Cardiac fibroblast (primary cell): ENCODE measurements around the gene SPATA13.
"Not testable (repeated sequence)": the region's sequence is repeated elsewhere in the genome, so short reads cannot be mapped to it uniquely, and the experiment has no call there.

Experiments used
- DNase-seq, 2 donors: peaks; one replicate each; pipeline versions ENCODE4 v3.0.0 to v3.0.0-alpha.2; 2010; ENCODE audit warnings: low read depth in 2 of 2
- H3K4me3 ChIP-seq, 2 donors: replicated peaks in 1 of 2; 1 replicate in 1 of 2; 2 replicates in 1 of 2; pipeline ENCODE4 v1.5.1; 2011; ENCODE audit warnings: low read depth in 2 of 2, low read length in 2 of 2, mild to moderate bottlenecking in 2 of 2, moderate library complexity in 1 of 2
- TF ChIP-seq, protein P1 (sequence below): IDR thresholded peaks from one replicate; pipeline ENCODE4 v1.5.1; 2011; ENCODE audit warnings: low read depth, mild to moderate bottlenecking, low read length, inconsistent platforms

SPATA13 gene

GRCh38 chr13:24160458-24161009 lies at the start of gene SPATA13:
Gene SPATA13 (plus strand): TSS chr13:24160720. CDS start chr13:24222930, 62,210 bp downstream.
- TF ChIP-seq, protein P1, sequence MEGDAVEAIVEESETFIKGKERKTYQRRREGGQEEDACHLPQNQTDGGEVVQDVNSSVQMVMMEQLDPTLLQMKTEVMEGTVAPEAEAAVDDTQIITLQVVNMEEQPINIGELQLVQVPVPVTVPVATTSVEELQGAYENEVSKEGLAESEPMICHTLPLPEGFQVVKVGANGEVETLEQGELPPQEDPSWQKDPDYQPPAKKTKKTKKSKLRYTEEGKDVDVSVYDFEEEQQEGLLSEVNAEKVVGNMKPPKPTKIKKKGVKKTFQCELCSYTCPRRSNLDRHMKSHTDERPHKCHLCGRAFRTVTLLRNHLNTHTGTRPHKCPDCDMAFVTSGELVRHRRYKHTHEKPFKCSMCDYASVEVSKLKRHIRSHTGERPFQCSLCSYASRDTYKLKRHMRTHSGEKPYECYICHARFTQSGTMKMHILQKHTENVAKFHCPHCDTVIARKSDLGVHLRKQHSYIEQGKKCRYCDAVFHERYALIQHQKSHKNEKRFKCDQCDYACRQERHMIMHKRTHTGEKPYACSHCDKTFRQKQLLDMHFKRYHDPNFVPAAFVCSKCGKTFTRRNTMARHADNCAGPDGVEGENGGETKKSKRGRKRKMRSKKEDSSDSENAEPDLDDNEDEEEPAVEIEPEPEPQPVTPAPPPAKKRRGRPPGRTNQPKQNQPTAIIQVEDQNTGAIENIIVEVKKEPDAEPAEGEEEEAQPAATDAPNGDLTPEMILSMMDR, result no peak
- H3K4me3 ChIP-seq, result peak within 1 kb of the TSS; percentile 76 to 88
- peak; percentile 87 to 92 for DNase-seq

DNA sequence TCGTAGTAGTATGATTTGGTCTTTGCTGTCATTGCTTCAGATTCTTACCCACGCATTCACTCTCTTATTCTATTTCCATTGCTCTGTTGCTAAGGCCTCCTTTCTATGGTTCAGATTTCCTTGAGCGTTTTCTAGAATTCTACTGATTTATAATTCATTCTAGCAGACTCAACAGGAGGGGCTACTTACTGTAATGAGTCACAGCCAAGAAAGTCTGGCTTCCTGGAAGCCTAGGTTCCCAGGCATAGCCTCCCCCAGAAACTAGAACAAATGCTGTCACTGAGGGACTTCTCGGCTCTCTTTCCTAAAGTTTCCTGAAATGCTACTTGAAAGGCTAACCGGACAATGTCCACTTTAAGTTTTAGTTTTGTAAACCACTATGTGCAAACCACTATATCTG lies 47.7 kb upstream of the SPATA13 start:
- peak; percentile 32 to 33 for DNase-seq
- no peak overlapping the region for H3K4me3 ChIP-seq
- TF ChIP-seq, protein P1, result no peak

- H3K4me3 ChIP-seq, result no peak overlapping the region
- TF ChIP-seq, protein P1, result no peak
- DNase-seq, result no peak
Observed at GRCh38 chr13:24115671-24116070, 44.8 kb upstream of the SPATA13 start.

DNA sequence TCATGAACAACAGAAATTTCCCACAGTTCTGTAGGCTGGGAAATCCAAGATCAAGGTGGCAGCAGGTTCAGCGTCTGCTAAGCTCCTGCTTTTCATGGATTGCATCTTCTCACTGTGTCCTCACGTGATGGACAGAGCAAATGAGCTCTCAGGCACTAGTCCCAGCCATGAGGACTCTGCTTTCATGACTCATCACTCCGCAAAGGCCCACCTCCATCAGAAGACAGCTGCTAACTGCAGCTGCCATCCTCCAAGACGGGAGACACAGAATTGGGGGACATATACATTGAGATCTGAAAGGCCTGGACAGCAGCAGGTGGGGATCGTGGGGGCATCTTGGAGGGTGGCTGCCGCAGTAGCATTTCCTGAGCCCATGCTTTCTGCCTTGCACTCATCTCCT lies 44.4 kb upstream of the SPATA13 start:
- no peak overlapping the region for H3K4me3 ChIP-seq
- DNase-seq, result no peak
- TF ChIP-seq, protein P1, result no peak

- no peak overlapping the region for H3K4me3 ChIP-seq
- TF ChIP-seq, protein P1, result no peak
- DNase-seq, result no peak
Observed at GRCh38 chr13:24118576-24118975, 41.9 kb upstream of the SPATA13 start.

GRCh38 chr13:24119626-24120508 lies 40.7 kb upstream of the SPATA13 start:
- TF ChIP-seq, protein P1, result no peak
- no peak overlapping the region for H3K4me3 ChIP-seq
- DNase-seq, result peak in 1 of 2 donors; percentile 59

DNA sequence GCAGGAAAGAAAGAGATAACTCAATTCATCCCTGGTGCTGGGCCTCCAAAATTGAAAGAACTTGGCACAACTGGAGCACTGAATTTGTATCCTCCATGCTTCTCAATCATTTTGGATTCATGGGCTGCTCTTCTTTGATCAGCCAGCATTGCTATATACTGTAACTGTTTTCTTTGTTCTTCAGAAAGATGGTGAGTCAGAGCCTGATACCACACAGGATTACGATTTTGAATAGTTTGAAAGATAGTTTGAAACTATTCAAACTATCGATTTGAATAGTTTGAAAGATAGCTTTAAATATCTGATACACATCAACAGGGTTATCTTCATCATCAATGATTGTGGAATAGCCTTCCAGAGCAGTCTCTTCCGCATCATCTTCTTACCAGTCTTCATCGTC lies 38.5 kb upstream of the SPATA13 start:
- not testable (repeated sequence) for H3K4me3 ChIP-seq, DNase-seq
